HepG2 (cell line): Measurements from ENCODE around the gene NCOA6. TPM values are rescaled to one million over a fixed set of nuclear protein-coding genes. Genes with fewer than 3 reads are reported as not detected.

Experiments used
- DMTF1 ChIP-seq: sonication (generic); formaldehyde crosslinking; IDR thresholded peaks from 2 replicates; pipeline ENCODE4 v1.4.0; 2020; ENCODE audit warnings: mild to moderate bottlenecking, missing genetic modification reagents
- HIC2 ChIP-seq: sonication (generic); formaldehyde crosslinking; IDR thresholded peaks from 2 replicates; pipeline ENCODE4 v1.9.0; 2022; ENCODE audit warnings: low read depth, missing genetic modification reagents
- IKZF4 ChIP-seq: sonication (generic); formaldehyde crosslinking; IDR thresholded peaks from 2 replicates; pipeline ENCODE4 v1.5.1; 2020; ENCODE audit warnings: borderline replicate concordance, mild to moderate bottlenecking, low read depth, missing genetic modification reagents; ENCODE audit errors: not compliant biosample characterization
- NFAT5 ChIP-seq: sonication (generic); formaldehyde crosslinking; IDR thresholded peaks from 2 replicates; pipeline ENCODE4 v1.4.0; 2020; ENCODE audit warnings: missing genetic modification reagents
- RXRB ChIP-seq: IDR thresholded peaks from 2 replicates; pipeline ENCODE4 v1.6.1; 2016; ENCODE audit warnings: borderline replicate concordance, missing genetic modification reagents, missing compliant biosample characterization
- SIN3A ChIP-seq: IDR thresholded peaks from 2 replicates; pipeline ENCODE4 v1.6.1; 2011; ENCODE audit warnings: low read depth, mild to moderate bottlenecking, control low read depth, low read length, borderline replicate concordance
- THAP11 ChIP-seq: IDR thresholded peaks from 2 replicates; pipeline ENCODE4 v1.6.1; 2016; ENCODE audit warnings: missing biosample characterization, missing genetic modification reagents
- YY1 ChIP-seq: IDR thresholded peaks from 2 replicates; pipeline ENCODE4 v1.6.1; 2011; ENCODE audit warnings: low read length, low read depth, moderate library complexity, mild to moderate bottlenecking; ENCODE audit not compliant: insufficient read depth, insufficient replicate concordance
- ZBTB7A ChIP-seq: sonication (generic); formaldehyde crosslinking; IDR thresholded peaks from 2 replicates; pipeline ENCODE4 v1.8.0; 2022; ENCODE audit warnings: mild to moderate bottlenecking, missing genetic modification reagents
- ZMAT5 ChIP-seq: sonication (generic); formaldehyde crosslinking; IDR thresholded peaks from 2 replicates; pipeline ENCODE4 v1.5.0; 2020; ENCODE audit warnings: mild to moderate bottlenecking, low read depth, missing genetic modification reagents, borderline replicate concordance
- ZNF205 ChIP-seq: IDR thresholded peaks from 2 replicates; pipeline ENCODE4 v1.6.1; 2018; ENCODE audit warnings: missing biosample characterization, missing genetic modification reagents
- ZNF350 ChIP-seq: sonication (generic); formaldehyde crosslinking; IDR thresholded peaks from 2 replicates; pipeline ENCODE4 v1.4.0; 2020; ENCODE audit warnings: mild to moderate bottlenecking, low read depth, missing genetic modification reagents, borderline replicate concordance
- ZNF382 ChIP-seq: sonication (generic); formaldehyde crosslinking; IDR thresholded peaks from 2 replicates; pipeline ENCODE4 v1.5.0; 2020; ENCODE audit warnings: missing genetic modification reagents, mild to moderate bottlenecking, borderline replicate concordance
- ZNF432 ChIP-seq: sonication (generic); formaldehyde crosslinking; IDR thresholded peaks from 2 replicates; pipeline ENCODE4 v1.5.0; 2020; ENCODE audit warnings: missing genetic modification reagents, mild to moderate bottlenecking, borderline replicate concordance
- ZNF446 ChIP-seq: sonication (generic); formaldehyde crosslinking; IDR thresholded peaks from 2 replicates; pipeline ENCODE4 v1.5.0; 2020; ENCODE audit warnings: mild to moderate bottlenecking, missing genetic modification reagents
- ZNF883 ChIP-seq: sonication (generic); formaldehyde crosslinking; IDR thresholded peaks from 2 replicates; pipeline ENCODE4 v1.5.1; 2020; ENCODE audit warnings: mild to moderate bottlenecking, missing genetic modification reagents; ENCODE audit errors: not compliant biosample characterization
- polyA plus RNA-seq, 8 experiments: library from polyadenylated mRNA; depleted of rRNA in 3 of 8; stranded (reverse) in 7 of 8; unstranded in 1 of 8; fragments of >200 nt; fragmentation: Illumina TruSeq in 4 of 8; extraction: Trizol in 4 of 8; gene quantifications; 2 replicates each; pipeline versions ENCODE4 v1.2.1 to v1.2.3, GENCODE V29; 2011 to 2016; ENCODE audit warnings: low read depth in 4 of 8, missing spikeins in 1 of 8, mixed read lengths in 1 of 8; ENCODE audit not compliant: insufficient read depth in 1 of 8
- total RNA-seq, 5 experiments: library from RNA; depleted of rRNA; stranded (reverse); fragments of >200 nt; fragmentation: Illumina TruSeq; extraction: Trizol; gene quantifications; 2 replicates each; pipeline ENCODE4 v1.2.3, GENCODE V29; 2016; ENCODE audit warnings: low read depth in 1 of 5

NCOA6 gene
- total and polyA plus RNA-seq, 2 of the 13 experiments (the other 11 are each of a cell fraction or from before 2014, with no cell fraction given): 11.2 to 29.3 TPM

- TF ChIP-seq HIC2 (CRISPR knock-in tag) (no peak; the same call in 1 of the 2 replicates), ZNF382 (CRISPR knock-in tag) (no peak), ZNF446 (CRISPR knock-in tag) (no peak; the same call in 1 of the 2 replicates), ZNF350 (peak; percentile 64; the same call in 1 of the 2 replicates), DMTF1 (CRISPR knock-in tag) (no peak), IKZF4 (CRISPR knock-in tag) (no peak), ZNF432 (CRISPR knock-in tag) (no peak), ZMAT5 (no peak), SIN3A (no peak), NFAT5 (CRISPR knock-in tag) (0 out of 2 replicates have a peak, but pooled peaks have one; percentile 22), THAP11 (CRISPR knock-in tag) (no peak), RXRB (CRISPR knock-in tag) (peak; percentile 84), ZBTB7A (CRISPR knock-in tag) (peak; percentile 69; the same call in 1 of the 2 replicates), ZNF205 (CRISPR knock-in tag) (no peak; the same call in 1 of the 2 replicates), YY1 (no peak), ZNF883 (CRISPR knock-in tag) (no peak)
Observed at GRCh38 chr20:34703424-34704176, 121.9 kb downstream of the NCOA6 start (continued).
